Spinal cord (tissue), 10 donors: ENCODE measurements around the gene HTRA3. TPM values are rescaled to one million over a fixed set of nuclear protein-coding genes. Genes with fewer than 3 reads are reported as not detected.

Experiments
- DNase-seq, 6 donors: peaks; one replicate each; pipeline versions ENCODE4 v3.0.0 to v3.0.0-alpha.2; 2013 to 2015; ENCODE audit warnings: low spot score in 6 of 6, low read depth in 4 of 6
- H3K27ac ChIP-seq: one replicate; pipeline ENCODE4 v1.5.1; 2013; ENCODE audit warnings: low read depth, low read length, control low read depth
- H3K27me3 ChIP-seq: one replicate; pipeline ENCODE4 v1.6.1; 2013; ENCODE audit warnings: low read length; ENCODE audit not compliant: control insufficient read depth, insufficient read depth
- H3K36me3 ChIP-seq: one replicate; pipeline ENCODE4 v1.6.1; 2013; ENCODE audit warnings: low read length; ENCODE audit not compliant: control insufficient read depth, insufficient read depth
- H3K4me1 ChIP-seq: one replicate; pipeline ENCODE4 v1.6.1; 2013; ENCODE audit warnings: low read length; ENCODE audit not compliant: control insufficient read depth, insufficient read depth
- H3K4me3 ChIP-seq: one replicate; pipeline ENCODE4 v1.5.1; 2013; ENCODE audit warnings: low read depth, low read length, control low read depth
- H3K9me3 ChIP-seq: one replicate; pipeline ENCODE4 v1.6.1; 2013; ENCODE audit warnings: low read length; ENCODE audit not compliant: control insufficient read depth, insufficient read depth
- WGBS: methylation state at CpG from one replicate; pipeline ENCODE4 v1.1.5; 2013; ENCODE audit warnings: missing lambda C conversion rate; ENCODE audit not compliant: insufficient coverage; 5-methylcytosine and 5-hydroxymethylcytosine counted together
- polyA plus RNA-seq, 2 donors: library from polyadenylated mRNA; unstranded; fragments of 120-200 nt; gene quantifications; one replicate each; pipeline ENCODE4 v1.2.1, GENCODE V29; 2013; ENCODE audit not compliant: insufficient read length in 2 of 2
- total RNA-seq, 2 donors: library from RNA; depleted of rRNA in 1 of 2; stranded (reverse); fragments of 120-200 nt in 1 of 2; fragments of >200 nt in 1 of 2; gene quantifications; one replicate each; pipeline versions ENCODE4 v1.2.3 to v1.2.4, GENCODE V29; 2013 to 2014
- donor health status: healthy.

Gene HTRA3
- total and polyA plus RNA-seq, 4 donors, result 8.7 to 23.4 (median 10.6) TPM

DNA sequence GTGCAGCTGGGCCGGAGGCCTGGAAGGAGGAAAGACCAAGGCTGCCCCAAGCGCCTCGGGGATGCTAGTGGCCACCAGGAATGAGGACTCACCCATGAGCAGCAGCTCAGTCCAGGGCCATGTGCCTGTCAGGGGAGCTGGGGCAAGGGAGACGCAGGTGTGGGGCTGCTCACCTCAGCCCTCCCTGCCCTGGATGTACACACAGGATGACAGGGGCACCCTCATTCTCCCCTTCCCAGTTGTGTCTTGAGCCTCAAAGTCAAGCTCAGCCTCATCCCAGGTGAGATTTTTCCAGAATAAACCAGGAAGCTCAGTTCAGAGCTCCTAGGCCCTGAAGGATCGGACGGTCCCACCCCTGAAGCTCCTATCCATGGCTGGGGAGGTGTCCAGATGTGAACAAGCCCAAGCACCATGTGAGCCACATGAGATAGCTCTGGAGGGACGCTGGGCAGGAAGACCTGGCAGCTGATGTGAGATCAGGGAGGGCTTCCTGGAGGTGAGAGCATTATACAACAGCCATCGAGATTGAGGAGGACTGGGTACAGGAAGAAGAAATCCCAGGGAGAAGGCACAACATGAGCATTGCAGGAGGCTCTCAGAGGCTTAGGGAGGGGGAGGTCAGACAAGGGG lies 23.0 kb downstream of the HTRA3 start:
- Histone ChIP-seq H3K27ac (no peak overlapping the region), H3K4me1 (no peaks in the 10 kb centered on the region), H3K9me3 (no peaks in the 10 kb centered on the region), H3K36me3 (no peaks in the 10 kb centered on the region), H3K4me3 (no peak overlapping the region), H3K27me3 (no peaks in the 10 kb centered on the region)
- no peak for DNase-seq
- WGBS, result 91% methylated on average over 8 of the region's 8 CpGs

GRCh38 chr4:8293131-8293975 lies 23.8 kb downstream of the HTRA3 start:
- H3K4me3 ChIP-seq, result no peak overlapping the region
- no peaks in the 10 kb centered on the region for H3K4me1 ChIP-seq
- DNase-seq, result no peak
- WGBS, result 85% methylated on average over 10 of the region's 11 CpGs
- no peak overlapping the region for H3K27ac ChIP-seq
- no peaks in the 10 kb centered on the region for H3K27me3 ChIP-seq
- H3K9me3 ChIP-seq, result no peaks in the 10 kb centered on the region
- H3K36me3 ChIP-seq, result no peaks in the 10 kb centered on the region

DNA sequence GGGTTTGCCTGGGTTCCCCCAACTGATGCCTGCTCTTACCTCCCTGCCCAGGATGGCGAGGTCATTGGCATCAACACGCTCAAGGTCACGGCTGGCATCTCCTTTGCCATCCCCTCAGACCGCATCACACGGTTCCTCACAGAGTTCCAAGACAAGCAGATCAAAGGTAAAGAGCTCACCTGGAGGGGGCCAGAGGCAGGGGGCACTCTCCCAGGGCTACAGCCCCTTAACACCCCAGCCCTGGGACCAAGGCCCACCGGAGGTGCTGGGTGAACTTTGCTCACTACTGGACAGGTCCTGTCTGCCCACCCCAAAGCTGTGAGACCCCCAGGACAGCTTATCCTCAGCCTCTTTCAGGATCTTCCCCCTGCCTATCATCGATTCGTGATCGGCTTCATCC lies 24.5 kb downstream of the HTRA3 start:
- no peak for DNase-seq
- Histone ChIP-seq H3K36me3 (no peaks in the 10 kb centered on the region), H3K27me3 (no peaks in the 10 kb centered on the region), H3K9me3 (no peaks in the 10 kb centered on the region), H3K4me3 (no peak overlapping the region), H3K27ac (no peak overlapping the region), H3K4me1 (no peaks in the 10 kb centered on the region)
- WGBS, result 85% methylated on average over 9 of the region's 9 CpGs

DNA sequence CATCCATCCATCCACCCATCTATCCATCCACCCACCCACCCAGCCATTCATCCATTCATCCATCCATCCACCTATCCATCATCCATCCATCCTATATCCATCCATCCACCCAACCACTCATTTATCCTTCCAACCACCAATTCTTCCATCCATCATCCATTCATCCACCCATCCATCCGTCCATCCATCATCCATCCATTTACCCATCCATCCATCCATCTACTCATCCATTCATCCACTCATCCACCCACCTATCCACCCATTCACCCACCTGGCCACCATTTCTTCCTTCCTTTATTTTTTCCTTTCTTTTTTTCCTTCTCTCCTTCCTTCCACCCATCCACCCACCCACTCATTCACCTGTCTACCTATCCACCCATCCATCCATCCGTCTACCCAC lies 25.2 kb downstream of the HTRA3 start:
- no peaks in the 10 kb centered on the region for H3K36me3 ChIP-seq
- WGBS, result 83% methylated on average over 2 of the region's 2 CpGs

GRCh38 chr4:8295471-8295870 lies 25.9 kb downstream of the HTRA3 start:
- H3K4me1 ChIP-seq, result no peaks in the 10 kb centered on the region
- DNase-seq, result no peak
- no peaks in the 10 kb centered on the region for H3K36me3 ChIP-seq
- no peaks in the 10 kb centered on the region for H3K9me3 ChIP-seq
- H3K27ac ChIP-seq, result no peak overlapping the region
- WGBS, result 93% methylated on average over 5 of the region's 6 CpGs
- H3K27me3 ChIP-seq, result no peaks in the 10 kb centered on the region
- H3K4me3 ChIP-seq, result no peak overlapping the region

More for the DNA sequence above, 25.2 kb downstream of the HTRA3 start:
- Histone ChIP-seq H3K9me3 (no peaks in the 10 kb centered on the region), H3K4me3 (no peak overlapping the region), H3K27ac (no peak overlapping the region), H3K4me1 (no peaks in the 10 kb centered on the region), H3K27me3 (no peaks in the 10 kb centered on the region)
- DNase-seq, result no peak

DNA sequence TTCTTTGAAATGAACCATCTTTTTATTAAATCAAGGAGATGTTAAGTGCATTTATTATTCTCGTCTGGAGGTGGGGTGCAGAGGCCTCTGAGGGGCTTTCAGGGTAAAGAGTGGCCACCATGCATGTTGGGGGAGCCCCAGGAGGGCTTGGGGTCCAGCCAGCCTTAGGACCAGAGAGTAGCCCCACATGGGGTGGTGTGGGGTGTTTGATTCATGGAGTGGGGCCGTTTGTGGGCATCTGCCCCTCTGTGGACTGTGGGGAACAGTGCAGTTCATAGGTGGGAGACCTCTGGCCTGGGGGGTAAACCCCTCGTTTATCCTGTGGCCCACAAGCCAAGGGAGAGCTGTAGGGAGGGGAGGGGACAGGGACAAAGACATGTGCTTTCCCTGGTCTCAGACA lies 26.9 kb downstream of the HTRA3 start:
- no peak for DNase-seq
- no peaks in the 10 kb centered on the region for H3K4me1 ChIP-seq
- no peak overlapping the region for H3K27ac ChIP-seq
- no peaks in the 10 kb centered on the region for H3K36me3 ChIP-seq
- no peaks in the 10 kb centered on the region for H3K9me3 ChIP-seq
- no peaks in the 10 kb centered on the region for H3K27me3 ChIP-seq
- WGBS, result 63% methylated on average over 2 of the region's 3 CpGs
- H3K4me3 ChIP-seq, result no peak overlapping the region

DNA sequence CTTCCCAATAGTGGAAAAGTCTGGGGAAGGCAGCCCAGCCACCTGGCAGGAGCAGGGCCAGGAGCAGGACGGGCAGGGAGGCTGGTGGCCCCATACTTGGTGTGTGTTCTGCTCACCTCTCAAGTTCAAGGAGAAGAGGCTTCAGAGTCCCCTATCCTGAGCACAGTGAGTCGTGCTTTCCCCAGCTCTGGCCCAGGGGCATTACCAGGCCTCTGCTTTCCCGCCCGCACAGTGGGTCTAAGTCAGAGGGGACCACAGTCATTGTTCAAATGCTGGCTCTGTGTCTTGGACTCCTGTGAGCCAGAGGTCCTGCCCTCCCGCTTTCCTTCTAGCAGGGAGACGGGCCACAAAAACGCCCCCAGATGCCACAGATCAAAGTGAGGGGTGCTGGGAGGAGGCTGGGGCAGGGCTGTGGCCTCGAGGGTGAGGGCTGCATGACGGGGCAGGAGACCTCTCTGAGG lies 27.6 kb downstream of the HTRA3 start:
- no peaks in the 10 kb centered on the region for H3K9me3 ChIP-seq
- no peaks in the 10 kb centered on the region for H3K4me1 ChIP-seq
- 86% methylated on average over 9 of the region's 9 CpGs for WGBS
- no peak overlapping the region for H3K4me3 ChIP-seq
- no peak for DNase-seq
- no peak overlapping the region for H3K27ac ChIP-seq
- H3K27me3 ChIP-seq, result no peaks in the 10 kb centered on the region
- no peaks in the 10 kb centered on the region for H3K36me3 ChIP-seq

- Histone ChIP-seq H3K9me3 (no peaks in the 10 kb centered on the region), H3K27ac (no peak overlapping the region), H3K36me3 (no peaks in the 10 kb centered on the region), H3K4me1 (no peaks in the 10 kb centered on the region), H3K27me3 (no peaks in the 10 kb centered on the region), H3K4me3 (no peak overlapping the region)
- DNase-seq, result no peak
- WGBS, result 75% methylated on average over 16 of the region's 20 CpGs
These were observed 28.3 kb downstream of the HTRA3 start for GRCh38 chr4:8297691-8298485.

DNA sequence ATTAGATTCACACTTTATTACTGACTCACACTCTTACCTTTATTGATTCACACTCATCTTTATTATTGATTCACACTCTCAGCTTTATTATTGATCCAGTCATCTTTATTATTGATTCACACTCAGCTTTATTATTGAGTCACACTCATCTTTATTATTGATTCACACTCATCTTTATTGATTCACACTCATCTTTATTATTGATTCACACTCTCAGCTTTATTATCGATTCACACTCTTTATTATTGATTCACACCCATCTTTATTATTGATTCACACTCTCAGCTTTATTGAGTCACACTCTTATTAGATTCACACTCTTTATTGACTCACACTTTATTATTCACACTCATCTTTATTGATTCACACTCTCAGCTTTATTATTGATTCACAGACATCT lies 31.3 kb downstream of the HTRA3 start:
- Histone ChIP-seq H3K27ac (no peak overlapping the region), H3K27me3 (no peaks in the 10 kb centered on the region), H3K9me3 (no peaks in the 10 kb centered on the region), H3K4me1 (peaks cover under 1% of the 10 kb centered on the region), H3K36me3 (no peaks in the 10 kb centered on the region), H3K4me3 (no peak overlapping the region)
- WGBS, result no CpG with 5 or more reads among the region's 1 CpG
- no peak for DNase-seq
